ENCODE results near the gene CYTH4. TPM values are rescaled to one million over a fixed set of nuclear protein-coding genes. Genes with fewer than 3 reads are reported as not detected.

The CYTH4 gene
- total RNA-seq, 5 donors from 2014 or later (not counting 1 experiment from before 2014, with no cell fraction given), result 146 to 181 (median 151) TPM

DNA sequence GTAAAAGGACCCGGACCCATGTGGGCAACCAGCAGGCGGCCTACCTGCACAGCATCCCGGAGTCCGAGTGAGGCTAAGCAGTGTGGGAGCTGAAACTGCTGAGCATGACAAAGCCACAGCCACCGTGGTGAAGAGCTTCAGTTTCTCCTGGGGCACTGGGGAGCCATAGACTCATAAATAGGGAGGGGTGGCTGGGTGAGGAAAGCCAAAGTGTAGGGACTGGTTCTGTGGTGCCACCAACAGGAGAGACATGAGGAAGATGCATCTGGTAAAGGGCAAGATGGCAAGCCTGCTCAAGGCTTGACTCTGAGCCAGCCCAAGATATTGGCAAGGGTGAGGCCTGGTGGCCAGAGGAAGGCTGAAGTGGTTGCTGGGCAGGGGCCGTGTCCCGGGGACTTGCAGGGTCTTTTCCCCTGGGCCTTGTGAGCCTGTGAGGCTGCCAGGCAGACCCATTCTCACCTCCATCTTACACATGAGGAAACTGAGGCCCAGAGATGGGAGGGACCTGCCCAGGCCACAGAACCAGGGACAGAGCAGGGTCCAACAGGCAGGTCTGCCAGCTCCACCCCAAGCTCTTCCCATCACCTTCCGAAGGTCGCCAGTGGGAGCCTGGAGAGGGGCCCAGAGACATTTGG lies 30.4 kb downstream of the CYTH4 start:
- Mint-ChIP-seq H3K4me1 (peaks cover 69 to 79% (median 76%) of the 10 kb centered on the region in 3 donors), H3K27ac (peak overlapping the region; percentile 66 to 84), H3K36me3 (peaks cover 27% of the 10 kb centered on the region), H3K27me3 (no peaks in the 10 kb centered on the region), H3K9me3 (no peaks in the 10 kb centered on the region), H3K4me3 (no peak overlapping the region)
- Histone ChIP-seq H3K27me3 (replicated peaks in 1 of 2; ENCODE audit: control insufficient read depth in 2 of 2, extremely low read depth in 1 of 2, insufficient read depth in 2 of 2, low read length in 1 of 2) (no peaks in the 10 kb centered on the region), H3K27ac (ENCODE audit: low read length) (no peak overlapping the region), H3K9me3 (no peaks in the 10 kb centered on the region), H3K36me3 (ENCODE audit: control insufficient read depth in 2 of 2, extremely low read depth in 1 of 2, insufficient read depth in 1 of 2, low read length in 1 of 2) (peaks cover 0 to 55% of the 10 kb centered on the region in 2 donors), H3K4me1 (ENCODE audit: control insufficient read depth in 1 of 2, extremely low read depth in 1 of 2, insufficient read depth in 2 of 2, low read length in 2 of 2) (peaks cover 25 to 95% of the 10 kb centered on the region in 2 experiments), H3K4me3 (ENCODE audit: control insufficient read depth in 1 of 2, extremely low read depth in 1 of 2, low read length in 1 of 2) (no peak overlapping the region)
- WGBS (ENCODE audit: insufficient coverage), result 70% methylated on average over 5 of the region's 9 CpGs
- DNase-seq, result no peak
- ChIA-PET CTCF (no interaction called here), POLR2A (no interaction called here)
- ATAC-seq (replicated peaks in 1 of 4), result no peak

DNA sequence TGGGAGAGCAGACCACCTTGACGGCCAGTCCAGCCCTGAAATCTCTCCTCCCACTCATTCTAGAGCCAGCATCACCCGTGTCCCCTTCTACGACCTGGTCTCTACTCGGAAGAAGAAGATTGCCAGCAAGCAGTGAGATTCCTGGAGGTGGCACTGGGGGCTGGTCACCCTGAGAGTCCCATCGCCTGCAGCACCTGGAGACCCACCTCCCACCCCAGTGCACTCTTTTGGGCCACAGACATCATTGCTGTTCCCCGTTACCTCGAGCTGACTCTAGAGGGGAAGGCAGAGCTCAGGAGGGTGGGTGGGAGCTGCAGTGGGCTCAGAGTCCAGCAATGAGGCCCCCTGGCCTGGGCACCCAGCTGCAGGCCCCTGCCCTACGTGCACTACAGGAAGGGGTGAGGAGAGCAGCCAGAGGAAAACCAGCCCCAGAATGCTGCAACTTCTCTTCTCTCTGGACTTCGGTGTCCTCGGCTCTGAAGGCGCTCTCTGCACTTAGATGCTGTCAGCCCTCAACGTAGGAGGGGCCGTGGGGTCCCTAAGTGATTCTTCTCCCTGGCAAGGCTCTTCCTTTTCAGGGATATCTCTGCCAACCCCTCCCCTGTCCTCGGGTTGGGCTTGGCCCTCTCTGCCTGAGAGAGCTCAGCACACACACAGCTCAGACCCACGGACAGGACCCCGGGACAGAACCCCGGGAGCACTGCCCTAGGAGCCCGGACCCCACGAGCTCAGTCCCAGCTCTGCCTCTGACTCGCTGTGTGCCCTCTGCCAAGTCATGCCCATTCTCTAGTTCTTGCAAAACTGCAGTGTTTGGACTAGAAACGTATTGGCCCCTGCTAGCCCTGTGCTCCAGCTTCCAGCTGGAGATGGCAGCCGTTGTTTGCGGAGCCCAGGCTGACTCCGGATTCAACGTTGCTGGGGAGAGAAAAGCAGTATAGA lies 31.3 kb downstream of the CYTH4 start:
- Histone ChIP-seq H3K4me1 (ENCODE audit: control insufficient read depth in 1 of 2, extremely low read depth in 1 of 2, insufficient read depth in 2 of 2, low read length in 2 of 2) (peaks cover 15 to 86% of the 10 kb centered on the region in 2 experiments), H3K27me3 (replicated peaks in 1 of 2; ENCODE audit: control insufficient read depth in 2 of 2, extremely low read depth in 1 of 2, insufficient read depth in 2 of 2, low read length in 1 of 2) (no peaks in the 10 kb centered on the region), H3K9me3 (no peaks in the 10 kb centered on the region), H3K36me3 (ENCODE audit: control insufficient read depth in 2 of 2, extremely low read depth in 1 of 2, insufficient read depth in 1 of 2, low read length in 1 of 2) (peaks cover 0 to 55% of the 10 kb centered on the region in 2 donors), H3K4me3 (ENCODE audit: control insufficient read depth in 1 of 2, extremely low read depth in 1 of 2, low read length in 1 of 2) (no peak overlapping the region), H3K27ac (ENCODE audit: low read length) (no peak overlapping the region)
- Mint-ChIP-seq H3K4me1 (peaks cover 59 to 69% (median 66%) of the 10 kb centered on the region in 3 donors), H3K4me3 (peak overlapping the region in 1 of 3 donors; percentile 42), H3K27ac (peak overlapping the region; percentile 84 to 87), H3K9me3 (no peaks in the 10 kb centered on the region), H3K36me3 (peaks cover 27% of the 10 kb centered on the region), H3K27me3 (no peaks in the 10 kb centered on the region)
- ChIA-PET CTCF (interaction anchor here in 1 of 2 donors (0.5 kb wide), 2 partner anchors 146 to 280 kb away, joined by 3 to 4 read pairs; no protein-coding TSS in a partner anchor), POLR2A (no interaction called here)
- no peak for ATAC-seq (replicated peaks in 1 of 4)
- no peak for DNase-seq
- WGBS (ENCODE audit: insufficient coverage), result 75% methylated on average over 24 of the region's 25 CpGs

DNA sequence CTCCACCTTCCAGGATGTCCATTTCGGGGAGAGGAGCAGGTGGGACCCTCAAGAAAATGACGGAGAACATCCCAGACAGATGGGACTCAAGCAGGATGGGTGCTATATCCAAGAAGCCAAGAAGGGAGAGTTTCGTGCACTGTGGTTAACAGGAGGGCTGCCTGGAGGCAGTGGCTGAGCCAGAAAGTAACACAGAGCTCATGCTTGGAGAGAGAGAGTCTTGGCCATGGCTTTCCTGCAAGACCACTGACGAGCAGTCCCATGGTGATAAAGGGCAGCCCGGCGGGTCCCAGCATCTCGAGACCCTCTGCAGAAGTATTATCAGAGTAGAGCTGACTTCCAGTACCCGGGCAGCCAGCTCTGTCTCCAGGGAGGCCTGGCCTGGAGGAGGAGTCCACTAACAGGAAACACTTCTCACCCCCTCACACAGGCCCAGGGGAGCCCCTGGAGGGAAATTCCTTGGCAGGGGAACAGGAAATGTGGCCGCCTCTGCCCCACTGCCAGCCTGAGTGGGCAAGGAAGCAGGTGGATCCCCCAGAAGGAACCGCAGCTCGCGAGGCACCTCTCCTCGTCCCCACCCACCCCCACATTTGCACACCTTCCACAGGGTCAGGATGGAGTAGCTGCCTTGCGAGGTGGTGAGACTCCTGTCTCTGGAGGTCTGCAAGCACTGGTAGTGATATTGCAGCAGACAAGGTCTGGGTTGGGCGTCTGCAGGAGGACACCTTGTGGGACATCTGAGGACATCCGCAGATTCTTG lies 32.2 kb downstream of the CYTH4 start:
- no peaks in the 10 kb centered on the region for H3K9me3 ChIP-seq
- peak overlapping the region; percentile 84 to 87 for H3K27ac Mint-ChIP-seq
- H3K4me1 ChIP-seq (ENCODE audit: control insufficient read depth in 1 of 2, extremely low read depth in 1 of 2, insufficient read depth in 2 of 2, low read length in 2 of 2), result peaks cover 9 to 77% of the 10 kb centered on the region in 2 experiments
- H3K4me1 Mint-ChIP-seq, result peaks cover 52 to 61% (median 58%) of the 10 kb centered on the region in 3 donors
- H3K9me3 Mint-ChIP-seq, result no peaks in the 10 kb centered on the region
- ChIA-PET CTCF (interaction anchor here in 1 of 2 donors (1.0 kb wide), 1 partner anchor 70 kb away, joined by 3 read pairs; the partner anchor contains the start of gene RAC2), POLR2A (no interaction called here)
- peak overlapping the region in 1 of 3 donors; percentile 42 for H3K4me3 Mint-ChIP-seq
- H3K36me3 ChIP-seq (ENCODE audit: control insufficient read depth in 2 of 2, extremely low read depth in 1 of 2, insufficient read depth in 1 of 2, low read length in 1 of 2), result peaks cover 0 to 47% of the 10 kb centered on the region in 2 donors
- H3K4me3 ChIP-seq (ENCODE audit: control insufficient read depth in 1 of 2, extremely low read depth in 1 of 2, low read length in 1 of 2), result no peak overlapping the region
- DNase-seq (peak in 28 of 35 experiments; percentile 13 to 66 (median 36)), ATAC-seq (replicated peaks in 1 of 4) (peak; percentile 14 to 58 (median 20))
- H3K27ac ChIP-seq (ENCODE audit: low read length), result peak overlapping the region; percentile 48
- 50% methylated on average over 6 of the region's 16 CpGs for WGBS (ENCODE audit: insufficient coverage)
- no peaks in the 10 kb centered on the region for H3K27me3 Mint-ChIP-seq
- H3K36me3 Mint-ChIP-seq, result peaks cover 23% of the 10 kb centered on the region
- H3K27me3 ChIP-seq (replicated peaks in 1 of 2; ENCODE audit: control insufficient read depth in 2 of 2, extremely low read depth in 1 of 2, insufficient read depth in 2 of 2, low read length in 1 of 2), result no peaks in the 10 kb centered on the region

DNA sequence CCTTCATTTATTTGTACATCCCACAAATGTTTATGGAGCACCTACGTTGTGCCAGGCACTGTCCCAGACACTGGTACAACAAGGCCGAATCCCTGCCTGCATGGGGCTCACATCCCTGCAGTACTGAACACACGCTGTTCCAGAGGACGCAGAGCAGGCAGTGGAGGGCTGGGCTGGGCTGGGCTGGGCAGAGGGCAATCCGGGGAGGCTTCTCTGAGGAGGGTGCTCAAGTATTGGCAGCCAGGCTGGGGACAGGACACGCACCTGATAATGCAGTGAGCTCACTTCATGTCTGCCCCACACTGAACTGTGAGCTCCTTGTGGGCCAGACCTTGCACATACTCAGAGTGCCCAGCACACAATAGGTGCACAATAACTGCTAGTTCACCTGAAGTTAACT lies 34.1 kb downstream of the CYTH4 start:
- Mint-ChIP-seq H3K36me3 (peaks cover 7% of the 10 kb centered on the region), H3K27ac (peak overlapping the region in 1 of 2 donors; percentile 55), H3K4me3 (no peak overlapping the region), H3K4me1 (peaks cover 34 to 42% (median 41%) of the 10 kb centered on the region in 3 donors), H3K9me3 (no peaks in the 10 kb centered on the region), H3K27me3 (peaks cover 0 to 1% of the 10 kb centered on the region in 2 donors)
- Histone ChIP-seq H3K36me3 (ENCODE audit: control insufficient read depth in 2 of 2, extremely low read depth in 1 of 2, insufficient read depth in 1 of 2, low read length in 1 of 2) (peaks cover 0 to 27% of the 10 kb centered on the region in 2 donors), H3K27ac (ENCODE audit: low read length) (no peak overlapping the region), H3K9me3 (no peaks in the 10 kb centered on the region), H3K4me1 (ENCODE audit: control insufficient read depth in 1 of 2, extremely low read depth in 1 of 2, insufficient read depth in 2 of 2, low read length in 2 of 2) (peaks cover 9 to 58% of the 10 kb centered on the region in 2 experiments), H3K4me3 (ENCODE audit: control insufficient read depth in 1 of 2, extremely low read depth in 1 of 2, low read length in 1 of 2) (no peak overlapping the region), H3K27me3 (replicated peaks in 1 of 2; ENCODE audit: control insufficient read depth in 2 of 2, extremely low read depth in 1 of 2, insufficient read depth in 2 of 2, low read length in 1 of 2) (peaks cover 0 to 4% of the 10 kb centered on the region in 2 experiments)
- DNase-seq (no peak), ATAC-seq (replicated peaks in 1 of 4) (peak in 3 of 4 experiments; percentile 5 to 7 (median 6))
- CTCF ChIA-PET, result interaction anchor here (0.6 to 1.1 kb wide), 7 partner anchors 10 to 555 kb away, joined by 3 to 4 read pairs (median 3); partner anchors contain the start of gene IFT27 (in 1 of the 2)
- POLR2A ChIA-PET, result no interaction called here
- WGBS (ENCODE audit: insufficient coverage), result 89% methylated on average over 6 of the region's 6 CpGs

DNA sequence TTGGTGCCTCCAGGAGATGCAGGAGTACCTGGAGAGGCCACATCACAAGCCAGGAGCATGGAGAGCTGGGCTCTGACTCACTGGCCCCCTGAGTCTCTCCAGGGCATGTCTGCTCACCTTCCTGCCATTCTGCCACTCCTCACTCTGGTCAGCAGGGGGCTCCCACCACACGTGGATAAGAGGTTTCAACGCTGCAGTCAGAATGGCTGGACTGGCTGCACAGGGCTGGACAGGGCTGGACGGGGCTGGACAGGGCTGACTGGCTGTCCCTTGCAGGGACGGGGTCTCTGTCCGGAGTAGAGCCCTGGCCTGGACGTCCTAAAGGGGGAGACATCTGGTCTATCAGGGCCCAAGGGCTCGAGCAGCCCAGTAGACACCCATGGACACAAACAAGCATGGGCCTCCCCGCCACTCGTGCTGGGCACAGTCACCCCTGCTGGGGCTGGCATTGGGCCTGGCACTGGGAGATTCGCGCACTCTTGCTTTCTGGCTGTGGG lies 34.6 kb downstream of the CYTH4 start:
- H3K36me3 Mint-ChIP-seq, result peaks cover 7% of the 10 kb centered on the region
- H3K4me3 ChIP-seq (ENCODE audit: control insufficient read depth in 1 of 2, extremely low read depth in 1 of 2, low read length in 1 of 2), result no peak overlapping the region
- H3K4me1 Mint-ChIP-seq, result peaks cover 34 to 42% (median 41%) of the 10 kb centered on the region in 3 donors
- H3K9me3 Mint-ChIP-seq, result no peaks in the 10 kb centered on the region
- ChIA-PET CTCF (interaction anchor here (0.7 to 1.1 kb wide), 3 partner anchors 17 to 541 kb away, joined by 3 read pairs; partner anchors contain the start of gene IFT27 (in 1 of the 2)), POLR2A (no interaction called here)
- WGBS (ENCODE audit: insufficient coverage), result 22% methylated on average over 7 of the region's 11 CpGs
- peak; percentile 38 to 85 (median 57) for DNase-seq
- no peak overlapping the region for H3K4me3 Mint-ChIP-seq
- peaks cover 0 to 1% of the 10 kb centered on the region in 2 donors for H3K27me3 Mint-ChIP-seq
- peak; percentile 67 to 77 (median 72) for ATAC-seq (replicated peaks in 1 of 4)
- peaks cover 9 to 54% of the 10 kb centered on the region in 2 experiments for H3K4me1 ChIP-seq (ENCODE audit: control insufficient read depth in 1 of 2, extremely low read depth in 1 of 2, insufficient read depth in 2 of 2, low read length in 2 of 2)
- no peaks in the 10 kb centered on the region for H3K9me3 ChIP-seq
- peaks cover 0 to 4% of the 10 kb centered on the region in 2 experiments for H3K27me3 ChIP-seq (replicated peaks in 1 of 2; ENCODE audit: control insufficient read depth in 2 of 2, extremely low read depth in 1 of 2, insufficient read depth in 2 of 2, low read length in 1 of 2)
- peak overlapping the region in 1 of 2 donors; percentile 55 for H3K27ac Mint-ChIP-seq
- peaks cover 0 to 22% of the 10 kb centered on the region in 2 donors for H3K36me3 ChIP-seq (ENCODE audit: control insufficient read depth in 2 of 2, extremely low read depth in 1 of 2, insufficient read depth in 1 of 2, low read length in 1 of 2)
- no peak overlapping the region for H3K27ac ChIP-seq (ENCODE audit: low read length)

Data from T-cell (primary cell).